Spleen (tissue), 11 donors: ENCODE data around the gene TTC28. TPM values are rescaled to one million over a fixed set of nuclear protein-coding genes. Genes with fewer than 3 reads are reported as not detected.

Experiments used
- DNase-seq: peaks from one replicate; pipeline ENCODE4 v3.0.0-alpha.2; 2020
- H3K27ac ChIP-seq, 8 donors: fragments of 200-600 bp; sonication (generic) in 7 of 8; 1 replicate in 4 of 8; 2 replicates in 4 of 8; pipeline versions ENCODE4 v1.5.0 to v1.8.0; 2016 to 2021; ENCODE audit warnings: inconsistent platforms in 4 of 8, mild to moderate bottlenecking in 4 of 8, moderate library complexity in 1 of 8
- H3K27me3 ChIP-seq, 7 donors: fragments of 200-600 bp; sonication (generic) in 6 of 7; replicated peaks in 1 of 7; 1 replicate in 4 of 7; 2 replicates in 3 of 7; pipeline versions ENCODE4 v1.5.0 to v1.8.0; 2016 to 2021; ENCODE audit warnings: inconsistent platforms in 3 of 7, mild to moderate bottlenecking in 1 of 7
- H3K36me3 ChIP-seq, 6 donors: fragments of 200-600 bp; sonication (generic) in 5 of 6; 1 replicate in 4 of 6; 2 replicates in 2 of 6; pipeline versions ENCODE4 v1.5.0 to v1.8.0; 2016 to 2021; ENCODE audit warnings: inconsistent platforms in 2 of 6
- H3K4me1 ChIP-seq, 6 donors: fragments of 200-600 bp; sonication (generic) in 5 of 6; 1 replicate in 3 of 6; 2 replicates in 3 of 6; pipeline versions ENCODE4 v1.5.0 to v1.8.0; 2016 to 2021; ENCODE audit warnings: inconsistent platforms in 3 of 6
- H3K4me3 ChIP-seq, 8 donors: fragments of 200-600 bp; sonication (generic) in 7 of 8; 1 replicate in 4 of 8; 2 replicates in 4 of 8; pipeline versions ENCODE4 v1.5.0 to v1.8.0; 2016 to 2021; ENCODE audit warnings: inconsistent platforms in 4 of 8, mild to moderate bottlenecking in 4 of 8, moderate library complexity in 2 of 8
- H3K9me3 ChIP-seq, 8 donors: fragments of 200-600 bp; sonication (generic) in 7 of 8; 1 replicate in 4 of 8; 2 replicates in 4 of 8; pipeline versions ENCODE4 v1.5.0 to v1.8.0; 2016 to 2021; ENCODE audit warnings: inconsistent platforms in 4 of 8
- POLR2A ChIP-seq, 3 donors: fragments of 450-650 bp; IDR thresholded peaks; one replicate each; pipeline ENCODE4 v1.5.1; 2017; ENCODE audit warnings: antibody characterized with exemption in 3 of 3, mild to moderate bottlenecking in 1 of 3
- POLR2AphosphoS5 ChIP-seq, 3 donors: sonication (generic); formaldehyde crosslinking; IDR thresholded peaks; one replicate each; pipeline ENCODE4 v1.5.1; 2017; ENCODE audit warnings: antibody characterized with exemption in 3 of 3
- WGBS, 5 donors: extraction: QIAGEN DNeasy Blood & Tissue Kit in 3 of 5; methylation state at CpG; one replicate each; pipeline versions ENCODE4 v1.1.5 to v1.1.7; 2013 to 2018; 5-methylcytosine and 5-hydroxymethylcytosine counted together
- intact Hi-C: fragments of 100-400 bp; cut with DNase I; formaldehyde crosslinking; loops from one replicate; pipeline ENCODE4 v1.15.0; 2023; ENCODE audit warnings: low total_unique reads
- polyA plus RNA-seq, 3 donors: library from polyadenylated mRNA; stranded (reverse); fragments of 200-250 nt; gene quantifications; one replicate each; pipeline ENCODE4 v1.2.1, GENCODE V29; 2013
- total RNA-seq, 7 donors: library from RNA; depleted of rRNA in 3 of 7; stranded (reverse); fragments of >200 nt in 3 of 7; fragmentation: NEBNext Ultra II Directional in 4 of 7; extraction: Animal tissue kit (Norgen Biotek cat#: 25700) in 4 of 7; gene quantifications; one replicate each; pipeline versions ENCODE4 v1.1.0 to v1.2.1, GENCODE V29; 2016 to 2021
- TF ChIP-seq, protein P1 (sequence below), 11 experiments: fragments of 200-600 bp in 7 of 11; fragments of 450-650 bp in 4 of 11; sonication (generic) in 4 of 11; IDR thresholded peaks in 8 of 11; conservative IDR thresholded peaks in 3 of 11; 1 replicate in 7 of 11; 2 replicates in 4 of 11; pipeline versions ENCODE4 v1.4.0 to v1.8.0; 2016 to 2021; ENCODE audit warnings: antibody characterized with exemption in 11 of 11, inconsistent platforms in 4 of 11, mild to moderate bottlenecking in 1 of 11
- donor health status: healthy with polysubstance abuse.
- donor health status: DM: no; HTN: no; CAD: no; lungs with moderate emphysema.
- donor health status: DM: no; HTN: no; CAD: no.
- donor health status: Bipolar disorder and iron deficiency.
- donor health status: healthy.
- donor health status: DM: no; HTN: no; CAD: no.
- donor health status: DM: yes; HTN: yes; CAD: no.

Gene TTC28
- total and polyA plus RNA-seq, 10 donors = 0.62 to 69.0 (median 33.5) TPM

DNA sequence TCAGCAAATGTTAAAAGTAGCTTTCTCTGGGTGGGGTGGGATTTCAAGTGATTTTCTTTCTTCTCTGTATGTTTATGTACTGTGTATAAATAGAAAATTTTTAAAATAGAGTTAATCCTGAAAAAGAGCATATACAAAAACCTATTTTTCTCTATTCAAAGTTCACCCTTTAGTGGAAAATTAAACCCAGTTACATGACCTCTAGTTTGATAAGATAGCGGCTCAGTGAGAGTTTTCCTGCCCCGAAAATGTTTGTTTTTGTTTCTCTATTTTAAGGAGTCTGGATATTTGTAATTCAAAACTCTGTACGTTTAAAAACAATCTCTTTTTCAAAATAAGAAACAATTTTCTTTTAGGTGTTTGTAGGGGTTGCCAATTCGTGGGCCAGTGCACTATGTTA, 718.5 kb downstream of the TTC28 start:
- 85 to 89% (median 88%) methylated on average over 4 of the region's 4 CpGs for WGBS, 5 donors
- Histone ChIP-seq H3K9me3 (peaks cover 0 to 5% (median 0%) of the 10 kb centered on the region in 8 donors), H3K4me3 (no peak overlapping the region), H3K4me1 (peaks cover 0 to 2% (median 0%) of the 10 kb centered on the region in 6 donors), H3K27me3 (no peaks in the 10 kb centered on the region), H3K27ac (no peak overlapping the region), H3K36me3 (no peaks in the 10 kb centered on the region)
- no peak for TF ChIP-seq POLR2AphosphoS5 (IDR thresholded peaks at IDR 0.05)
- no peak for TF ChIP-seq POLR2A (IDR thresholded peaks at IDR 0.05)
- TF ChIP-seq, protein P1, sequence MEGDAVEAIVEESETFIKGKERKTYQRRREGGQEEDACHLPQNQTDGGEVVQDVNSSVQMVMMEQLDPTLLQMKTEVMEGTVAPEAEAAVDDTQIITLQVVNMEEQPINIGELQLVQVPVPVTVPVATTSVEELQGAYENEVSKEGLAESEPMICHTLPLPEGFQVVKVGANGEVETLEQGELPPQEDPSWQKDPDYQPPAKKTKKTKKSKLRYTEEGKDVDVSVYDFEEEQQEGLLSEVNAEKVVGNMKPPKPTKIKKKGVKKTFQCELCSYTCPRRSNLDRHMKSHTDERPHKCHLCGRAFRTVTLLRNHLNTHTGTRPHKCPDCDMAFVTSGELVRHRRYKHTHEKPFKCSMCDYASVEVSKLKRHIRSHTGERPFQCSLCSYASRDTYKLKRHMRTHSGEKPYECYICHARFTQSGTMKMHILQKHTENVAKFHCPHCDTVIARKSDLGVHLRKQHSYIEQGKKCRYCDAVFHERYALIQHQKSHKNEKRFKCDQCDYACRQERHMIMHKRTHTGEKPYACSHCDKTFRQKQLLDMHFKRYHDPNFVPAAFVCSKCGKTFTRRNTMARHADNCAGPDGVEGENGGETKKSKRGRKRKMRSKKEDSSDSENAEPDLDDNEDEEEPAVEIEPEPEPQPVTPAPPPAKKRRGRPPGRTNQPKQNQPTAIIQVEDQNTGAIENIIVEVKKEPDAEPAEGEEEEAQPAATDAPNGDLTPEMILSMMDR (IDR thresholded peaks at IDR 0.05 in 8 of 11, conservative IDR thresholded peaks at IDR 0.05 in 3 of 11) = no peak
- intact Hi-C loops = no loop called here
- no peak for DNase-seq

DNA sequence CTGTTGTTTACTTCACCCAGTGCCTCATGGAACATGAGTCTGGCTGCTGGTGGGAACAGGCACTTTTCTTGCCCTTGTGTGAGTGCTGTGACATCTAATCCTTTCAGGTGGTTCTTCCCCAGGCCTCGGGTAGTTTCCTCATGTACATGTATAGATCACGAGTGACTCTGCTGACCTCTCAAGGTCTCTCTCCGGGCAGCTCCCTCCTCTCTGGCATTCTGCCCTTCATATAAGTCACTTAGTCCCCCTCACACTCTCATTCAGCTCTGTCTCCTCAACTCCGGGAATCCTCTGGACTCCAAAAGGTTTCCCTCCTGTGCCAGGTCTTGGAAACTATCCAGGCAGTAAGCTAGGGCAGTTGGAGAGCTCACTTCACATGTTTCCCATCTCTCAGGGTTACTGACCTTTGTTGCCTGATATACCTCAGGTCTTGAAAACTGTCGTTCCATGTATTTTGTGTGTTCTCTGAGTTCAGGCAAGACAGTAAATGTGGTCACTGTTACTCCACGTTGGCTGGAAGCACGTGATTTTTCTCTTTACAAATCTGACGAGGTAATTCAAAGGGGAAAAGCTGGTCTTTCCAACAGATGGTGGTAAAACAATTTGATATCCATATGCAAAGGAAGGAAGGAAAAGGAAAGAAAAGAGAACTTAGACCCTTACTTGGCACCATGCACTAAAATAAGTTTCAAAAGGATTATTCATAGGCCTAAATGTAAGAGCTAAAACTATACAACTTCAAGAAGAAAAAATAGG, 720.1 kb downstream of the TTC28 start:
- Histone ChIP-seq H3K36me3 (no peaks in the 10 kb centered on the region), H3K4me1 (peaks cover 0 to 2% (median 0%) of the 10 kb centered on the region in 6 donors), H3K27me3 (no peaks in the 10 kb centered on the region), H3K4me3 (no peak overlapping the region), H3K9me3 (peaks cover 0 to 6% (median 0%) of the 10 kb centered on the region in 8 donors), H3K27ac (no peak overlapping the region)
- intact Hi-C loops = no loop called here
- TF ChIP-seq, protein P1 (IDR thresholded peaks at IDR 0.05 in 8 of 11, conservative IDR thresholded peaks at IDR 0.05 in 3 of 11) = no peak
- TF ChIP-seq POLR2AphosphoS5 (IDR thresholded peaks at IDR 0.05) (no peak), POLR2A (IDR thresholded peaks at IDR 0.05) (no peak)
- DNase-seq = no peak
- 64 to 78% (median 69%) methylated on average over 8 of the region's 8 CpGs for WGBS, 5 donors

- TF ChIP-seq, protein P1 (IDR thresholded peaks at IDR 0.05 in 8 of 11, conservative IDR thresholded peaks at IDR 0.05 in 3 of 11) = no peak
- no peak for TF ChIP-seq POLR2AphosphoS5 (IDR thresholded peaks at IDR 0.05)
- no peak overlapping the region for H3K27ac ChIP-seq
- WGBS, 5 donors = 66 to 83% (median 71%) methylated on average over 3 of the region's 3 CpGs
- peaks cover 0 to 2% (median 0%) of the 10 kb centered on the region in 6 donors for H3K36me3 ChIP-seq
- peaks cover 0 to 13% (median 0%) of the 10 kb centered on the region in 6 donors for H3K4me1 ChIP-seq
- intact Hi-C loops = no loop called here
- no peaks in the 10 kb centered on the region for H3K27me3 ChIP-seq
- H3K4me3 ChIP-seq = no peak overlapping the region
- peaks cover 0 to 6% (median 0%) of the 10 kb centered on the region in 8 donors for H3K9me3 ChIP-seq
- DNase-seq = no peak
Observed at GRCh38 chr22:27952779-27953178, 726.9 kb downstream of the TTC28 start.

DNA sequence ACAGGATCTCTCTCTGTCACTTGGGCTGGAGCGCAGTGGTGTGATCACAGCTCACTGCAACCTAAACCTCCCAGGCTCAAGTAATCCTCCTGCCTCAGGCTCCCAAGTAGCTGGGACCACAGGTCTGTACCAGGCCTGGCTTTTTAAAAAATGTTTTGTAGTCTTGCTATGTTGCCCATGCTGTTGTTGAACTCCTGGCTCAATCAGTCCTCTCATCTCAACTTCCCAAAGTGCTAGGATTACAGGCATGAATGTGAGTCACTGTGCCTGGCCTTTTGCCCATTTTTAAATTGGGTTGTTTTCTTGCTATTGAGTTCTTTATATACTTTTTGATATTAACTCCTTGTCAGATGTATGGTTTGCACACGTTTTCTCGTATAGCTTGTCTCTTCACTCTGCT, 727.5 kb downstream of the TTC28 start:
- H3K27ac ChIP-seq = no peak overlapping the region
- no peak for TF ChIP-seq POLR2AphosphoS5 (IDR thresholded peaks at IDR 0.05)
- TF ChIP-seq, protein P1 (IDR thresholded peaks at IDR 0.05 in 8 of 11, conservative IDR thresholded peaks at IDR 0.05 in 3 of 11) = no peak
- no peak for TF ChIP-seq POLR2A (IDR thresholded peaks at IDR 0.05)
- intact Hi-C loops = no loop called here
- H3K27me3 ChIP-seq = no peaks in the 10 kb centered on the region
- H3K36me3 ChIP-seq = peaks cover 0 to 5% (median 0%) of the 10 kb centered on the region in 6 donors
- WGBS, 5 donors = 83 to 92% (median 91%) methylated on average over 3 of the region's 3 CpGs
- H3K4me1 ChIP-seq = peaks cover 0 to 13% (median 0%) of the 10 kb centered on the region in 6 donors
- no peak for DNase-seq
- H3K9me3 ChIP-seq = peaks cover 0 to 6% (median 0%) of the 10 kb centered on the region in 8 donors
- no peak overlapping the region for H3K4me3 ChIP-seq
